Measurements from ENCODE around the gene CRYBG1.

CRYBG1 gene

DNA sequence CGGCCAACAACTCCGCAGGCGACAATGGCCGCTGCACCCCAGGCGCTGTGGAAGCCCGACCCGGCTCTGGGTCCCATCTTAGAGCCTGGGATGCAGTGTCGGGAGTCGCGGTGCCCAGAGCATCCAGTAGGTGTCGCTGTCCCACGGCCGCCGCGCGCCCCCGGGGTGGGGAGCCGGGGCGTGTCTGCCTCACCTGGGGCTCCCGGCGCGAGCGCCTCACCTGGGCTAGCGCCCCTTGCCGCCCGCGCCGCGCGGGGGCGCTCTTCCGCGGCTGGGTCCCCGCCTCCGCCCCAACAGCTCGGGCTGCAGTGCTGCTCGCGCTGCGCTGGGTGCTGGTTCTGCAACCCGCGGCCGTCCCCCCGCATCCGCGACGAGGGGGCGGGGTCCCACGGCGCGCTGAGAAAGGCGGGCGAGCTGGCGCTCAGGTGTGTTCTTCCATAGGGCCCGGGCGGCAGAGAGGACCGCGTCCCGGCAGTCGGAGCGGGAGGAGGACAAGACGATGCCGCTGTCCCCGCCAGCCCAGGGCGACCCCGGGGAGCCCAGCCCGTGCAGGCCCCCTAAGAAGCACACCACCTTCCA lies at the start of gene CRYBG1:
Gene CRYBG1 (plus strand): TSS at position 308 of the 579 bp plus-strand sequence. CDS start 192 bp downstream, at position 500.
- DNase-seq: peak; percentile 18

DNA sequence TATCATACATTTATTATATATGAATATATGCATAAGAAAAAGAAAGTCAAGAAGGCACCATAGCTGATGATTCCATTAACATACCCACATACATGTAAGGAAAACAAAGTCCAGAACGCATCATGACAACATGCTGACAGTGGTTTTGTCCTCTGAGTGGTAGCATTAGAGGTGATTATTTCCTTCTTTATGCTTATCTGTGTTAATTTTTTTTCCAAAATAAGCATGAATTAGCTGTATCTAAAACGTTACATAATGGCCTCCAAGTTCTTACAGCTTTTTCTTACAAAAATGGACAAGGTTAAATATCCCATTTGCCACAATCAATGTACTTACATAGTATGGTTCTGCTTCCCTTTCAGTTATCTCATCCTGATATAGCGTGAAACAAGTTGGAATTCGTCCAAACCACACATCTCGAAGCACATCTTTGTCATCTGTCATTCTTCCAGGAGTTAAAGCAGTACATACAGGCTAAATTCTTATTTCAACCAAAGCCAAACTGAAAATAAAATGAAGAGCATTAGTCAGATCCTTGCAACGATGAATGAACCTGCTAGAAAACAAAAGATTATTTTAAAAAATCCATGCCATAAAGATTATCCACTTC lies 44.6 kb upstream of the CRYBG1 start:
- no peak for DNase-seq

DNA sequence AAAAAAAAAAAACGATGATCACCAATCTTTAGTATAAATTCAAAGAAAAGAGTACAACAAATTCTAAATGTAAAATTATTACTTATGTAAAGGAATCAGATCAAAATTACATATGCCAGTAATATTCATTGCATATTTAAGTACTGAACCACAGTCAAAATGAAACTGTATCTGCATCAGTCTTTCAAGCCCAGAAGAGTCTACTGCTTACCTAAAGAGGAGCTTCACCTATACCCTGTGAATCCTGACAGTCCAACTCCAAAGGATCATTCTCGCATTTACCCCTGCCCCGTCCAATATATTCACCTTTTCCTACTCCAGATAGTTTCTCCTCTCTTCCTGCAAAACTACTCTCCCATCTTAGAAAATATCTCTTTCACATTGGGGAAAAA lies 44.1 kb upstream of the CRYBG1 start:
- DNase-seq: no peak

GRCh38 chr6:106318061-106318460 lies 42.5 kb upstream of the CRYBG1 start:
- DNase-seq: no peak

DNA sequence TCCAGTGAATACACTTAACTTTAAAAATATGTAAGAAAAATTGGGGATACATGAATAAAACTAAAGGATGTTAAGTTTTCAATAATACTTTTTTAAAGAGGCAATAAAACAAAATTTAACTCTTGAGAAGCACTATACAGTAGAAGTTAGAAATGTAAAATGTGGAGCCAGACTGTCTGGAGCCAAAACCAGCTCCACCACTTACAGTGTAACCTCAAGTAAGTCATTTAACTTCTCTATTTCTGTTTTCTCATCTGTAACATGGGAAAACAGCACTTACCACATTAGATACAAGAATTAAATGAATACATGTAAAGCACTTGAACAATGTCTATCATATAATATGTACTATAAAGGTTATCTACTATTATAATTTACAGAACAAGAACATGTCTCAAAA lies 41.7 kb upstream of the CRYBG1 start:
- no peak for DNase-seq

- no peak for DNase-seq
These were observed 38.6 kb upstream of the CRYBG1 start for GRCh38 chr6:106321940-106322339.

GRCh38 chr6:106324726-106325335 lies 35.7 kb upstream of the CRYBG1 start:
- DNase-seq: no peak

DNA sequence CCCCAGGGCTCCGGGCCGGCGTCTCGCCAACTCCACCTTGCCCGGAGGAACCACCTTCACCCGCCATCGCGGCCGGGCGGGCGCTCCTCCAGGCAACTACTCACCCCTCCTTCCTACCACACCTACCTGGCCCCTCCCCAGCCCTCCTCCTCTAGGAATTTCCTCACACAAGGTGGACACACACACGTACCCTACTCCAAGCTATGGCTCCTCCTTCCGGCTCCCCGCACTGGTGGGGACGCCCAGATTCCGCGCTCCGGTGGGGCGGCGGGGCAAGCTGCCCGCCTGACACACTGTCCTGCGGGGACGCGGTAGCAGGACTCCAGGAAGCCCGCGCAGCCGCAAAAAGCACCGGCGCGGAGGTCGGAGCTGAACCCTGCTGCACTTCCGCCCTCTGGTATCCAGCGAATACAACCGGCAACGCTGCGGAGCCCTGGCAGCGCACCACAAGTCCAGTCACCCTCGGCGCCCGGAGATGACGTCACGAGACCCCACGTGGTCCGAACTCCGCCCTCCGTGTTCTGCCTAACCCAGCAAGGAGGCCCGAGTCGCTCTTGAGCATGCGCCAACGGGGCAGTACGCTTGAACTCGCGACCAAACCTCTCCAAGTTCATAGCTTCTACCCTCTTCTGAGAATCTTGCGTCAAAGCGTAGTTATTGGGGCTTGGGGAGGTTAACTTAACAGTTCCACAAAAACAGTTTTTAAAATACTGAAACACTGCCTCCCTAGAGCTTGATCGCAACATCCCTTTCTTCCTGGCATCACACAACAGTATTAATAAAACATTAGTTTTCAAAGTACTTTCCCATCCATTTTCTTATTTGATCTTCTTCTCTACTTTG lies 35.0 kb upstream of the CRYBG1 start, which contains the start of gene ATG5:
Gene ATG5 (minus strand): TSS at position 425 of the 843 bp plus-strand sequence. CDS start 9,552 bp downstream, outside the sequence.
- DNase-seq: peak; percentile 94

DNA sequence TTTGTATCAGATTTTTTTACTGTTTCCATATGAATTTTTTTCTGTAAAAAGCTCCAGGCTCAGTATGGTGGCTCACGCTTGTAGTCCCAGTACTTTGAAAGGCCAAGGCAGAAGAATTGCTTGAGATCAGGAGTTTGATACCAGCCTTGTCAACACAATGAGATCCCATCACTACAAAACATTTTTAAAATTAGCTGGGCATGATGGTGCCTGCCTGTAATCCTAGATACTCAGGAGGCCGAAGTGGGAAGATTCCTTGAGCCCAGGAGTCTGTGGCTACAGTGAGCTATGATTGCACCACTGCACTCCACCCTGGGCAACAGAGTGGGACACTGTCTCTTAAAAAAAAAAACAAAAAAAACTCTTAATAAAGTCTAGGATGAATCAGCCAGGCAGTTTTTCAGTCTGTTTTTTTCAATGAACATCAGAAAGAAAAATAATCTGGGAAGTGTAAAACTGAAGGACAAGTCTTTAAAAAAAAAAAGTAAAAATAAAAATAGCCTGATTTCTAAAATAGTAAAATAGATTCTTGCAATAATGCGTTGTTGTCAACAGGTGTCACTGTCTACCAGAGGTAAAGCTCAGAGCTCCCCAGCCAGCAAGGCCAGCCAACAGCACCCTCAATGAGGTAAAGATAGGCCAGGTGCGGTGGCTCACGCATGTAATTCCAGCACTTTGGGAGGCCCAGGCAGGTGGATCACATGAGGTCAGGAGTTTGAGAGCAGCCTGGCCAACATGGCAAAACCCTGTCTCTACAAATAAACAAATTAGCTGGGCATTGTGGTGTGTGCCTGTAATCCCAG lies 25.7 kb upstream of the CRYBG1 start:
- DNase-seq: peak; percentile 8

GRCh38 chr6:106339334-106340029 lies 21.0 kb upstream of the CRYBG1 start:
- DNase-seq: peak; percentile 48

- DNase-seq: no peak
These were observed 13.3 kb upstream of the CRYBG1 start for GRCh38 chr6:106347219-106347618.

- DNase-seq: no peak
These were observed 4.1 kb upstream of the CRYBG1 start for GRCh38 chr6:106356378-106356777.

DNA sequence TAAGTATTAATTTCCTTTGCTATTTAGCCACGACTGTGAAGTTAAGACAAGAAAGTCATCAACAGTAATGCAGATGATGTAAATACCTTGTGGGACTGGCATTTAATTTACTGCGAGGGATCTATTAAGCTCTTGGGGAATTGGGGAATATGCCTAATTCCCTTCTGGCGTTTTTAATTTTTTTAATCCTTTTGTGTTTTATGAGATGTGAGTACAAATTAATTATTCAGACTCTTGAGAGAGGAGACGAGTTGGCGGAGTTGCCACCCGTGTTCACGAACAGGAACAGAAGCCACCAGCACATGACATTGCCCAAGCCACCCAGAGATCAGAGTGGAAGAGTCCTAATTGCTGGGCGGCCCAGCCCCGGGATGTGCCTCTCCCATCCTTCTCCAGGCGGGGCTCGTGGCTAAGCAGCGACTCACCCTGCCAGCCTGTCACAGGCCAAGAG lies 533 bp upstream of the CRYBG1 start:
- no peak for DNase-seq

DNA sequence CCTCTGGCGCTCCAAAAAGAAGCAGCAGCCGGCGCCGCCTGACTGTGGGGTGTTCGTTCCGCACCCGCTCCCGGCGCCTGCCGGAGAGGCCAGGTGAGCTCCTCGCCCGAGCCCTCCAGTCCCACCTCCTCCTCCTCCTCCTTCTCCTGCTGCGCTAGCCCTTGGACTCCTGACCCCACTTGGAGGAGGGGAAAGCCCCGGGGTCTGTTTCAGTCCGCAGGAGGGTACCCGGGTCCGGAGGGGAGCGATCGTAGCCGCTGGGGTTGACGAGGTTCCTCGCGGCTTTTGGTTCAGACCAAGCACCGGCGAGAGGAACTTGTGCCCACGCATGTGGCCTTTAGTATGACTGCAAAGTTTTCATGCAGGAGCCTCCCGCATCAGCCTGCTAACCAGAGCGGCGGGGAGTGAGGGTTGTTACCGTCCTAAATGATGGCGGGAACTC lies 493 bp downstream of the CRYBG1 start:
- DNase-seq: no peak

- DNase-seq: no peak
These were observed 3.1 kb downstream of the CRYBG1 start for GRCh38 chr6:106363401-106364138.

DNA sequence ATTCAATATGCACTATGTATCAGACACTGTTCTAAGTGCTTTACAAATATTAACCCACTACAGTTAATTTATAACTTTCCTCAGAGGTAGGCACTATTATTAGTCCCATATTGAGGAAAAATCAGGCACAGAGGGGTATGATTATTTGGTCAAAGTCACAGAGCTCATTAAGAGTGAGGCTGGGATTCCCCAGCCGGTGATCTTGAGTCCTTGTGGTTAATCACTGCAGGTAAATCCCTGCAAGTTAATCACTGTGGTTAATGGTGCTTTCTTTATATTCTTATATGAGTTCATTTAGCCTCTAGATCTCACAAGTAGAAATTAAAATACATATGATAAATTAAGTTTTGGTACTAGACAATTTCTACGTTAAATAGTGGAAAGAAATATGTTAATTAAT lies 9.2 kb downstream of the CRYBG1 start:
- DNase-seq: no peak

DNA sequence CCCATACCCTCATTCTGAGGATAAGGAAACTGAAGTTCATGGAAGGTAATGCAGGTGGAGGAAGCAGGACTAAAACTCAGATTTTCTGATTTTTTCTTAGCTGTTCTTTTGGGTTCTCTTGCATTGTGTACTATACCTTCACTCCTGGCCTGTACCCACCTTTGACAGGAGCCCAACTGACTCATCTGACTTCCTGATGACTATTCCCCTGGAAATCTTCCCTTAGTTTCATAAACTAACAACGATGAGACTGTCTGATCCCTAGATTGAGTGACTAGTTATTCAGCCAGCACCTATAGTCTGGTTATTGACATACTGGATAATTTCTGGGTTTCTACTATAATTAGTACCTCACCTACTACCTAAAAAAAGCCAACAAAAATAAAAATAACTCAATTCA lies 10.1 kb downstream of the CRYBG1 start:
- DNase-seq: no peak

DNA sequence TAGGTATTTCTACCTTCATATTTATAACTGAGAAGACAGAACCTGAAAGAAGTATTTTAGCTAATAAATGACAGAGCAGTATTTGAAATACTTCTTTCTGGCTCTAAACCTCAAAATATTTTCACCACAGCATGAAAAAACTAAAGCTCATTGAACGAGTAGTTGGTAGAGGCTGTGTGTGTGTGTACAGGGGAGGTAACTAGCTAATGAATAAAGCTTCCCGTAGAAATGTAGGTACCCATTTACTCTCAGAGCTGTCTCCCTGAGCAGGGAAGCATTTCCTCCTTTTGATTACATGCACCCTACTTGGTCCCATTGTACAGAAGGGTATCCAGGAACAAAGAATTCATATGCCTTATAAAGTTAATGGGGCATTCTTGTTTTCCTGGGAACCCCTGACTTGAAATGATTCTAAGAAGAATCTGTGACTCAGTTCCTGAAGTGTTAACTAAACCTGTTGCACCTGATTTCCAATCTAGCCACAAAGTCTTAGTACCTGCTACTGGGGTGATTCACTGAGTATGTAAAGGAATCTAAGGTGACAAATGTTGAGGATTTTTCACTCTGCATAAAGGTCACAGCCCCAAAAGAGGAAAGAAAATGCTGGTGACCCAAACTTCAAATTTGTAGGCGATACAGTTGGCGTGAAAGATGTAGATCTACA lies 12.5 kb downstream of the CRYBG1 start:
- no peak for DNase-seq

GRCh38 chr6:106373502-106374239 lies 13.2 kb downstream of the CRYBG1 start:
- DNase-seq: no peak

DNA sequence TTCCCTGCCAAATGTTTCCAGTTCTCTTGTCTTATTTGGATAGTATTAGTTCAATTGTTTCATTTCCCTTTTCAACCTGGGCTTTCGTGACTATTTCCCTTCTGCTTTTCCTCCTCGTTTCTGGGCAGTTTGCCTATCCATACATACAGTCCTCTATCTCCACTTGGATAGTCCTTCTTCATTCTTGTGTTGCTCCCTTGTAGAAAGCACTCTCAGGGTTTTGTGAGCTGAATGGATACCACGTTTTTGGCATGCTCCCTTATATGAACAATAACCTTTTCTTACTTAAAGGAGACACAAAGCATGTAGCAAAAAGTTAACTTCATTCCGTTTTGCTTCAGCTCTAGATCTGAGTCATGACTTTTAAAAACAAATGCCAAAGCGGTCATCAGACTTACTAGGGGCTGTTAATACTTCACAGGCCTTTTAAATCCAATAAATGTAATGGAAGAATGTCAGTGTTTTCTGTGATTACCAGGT lies 16.6 kb downstream of the CRYBG1 start:
- DNase-seq: peak; percentile 37

Data from NCI-H1092 treated with DMSO at 0.1 percent for 48 hours (cell line).